ENCODE results near the gene SPIRE1. TPM values are rescaled to one million over a fixed set of nuclear protein-coding genes. Genes with fewer than 3 reads are reported as not detected.

The SPIRE1 gene
- total and polyA plus RNA-seq, 4 donors, result 0.29 to 5.7 (median 3.2) TPM

GRCh38 chr18:12405066-12405465 is 252.8 kb downstream of the SPIRE1 start:
- peaks cover 2 to 8% (median 5%) of the 10 kb centered on the region in 4 donors for H3K4me1 ChIP-seq (ENCODE audit: control insufficient read depth in 4 of 4, insufficient read depth in 4 of 4, low read length in 3 of 4)
- H3K9ac ChIP-seq (ENCODE audit: low read depth in 1 of 2, low read length in 2 of 2), result no peak overlapping the region
- peaks cover 0 to 7% (median 4%) of the 10 kb centered on the region in 4 donors for H3K27me3 ChIP-seq (ENCODE audit: control insufficient read depth in 4 of 4, insufficient read depth in 4 of 4, low read length in 3 of 4)
- no peak overlapping the region for H3K27ac ChIP-seq (ENCODE audit: low read depth in 1 of 2, low read length in 2 of 2)
- H3K36me3 ChIP-seq (ENCODE audit: control insufficient read depth in 4 of 4, insufficient read depth in 3 of 4, low read depth in 1 of 4, low read length in 3 of 4), result no peaks in the 10 kb centered on the region
- no peak for TF ChIP-seq YY1 (IDR thresholded peaks at IDR 0.05)
- TF ChIP-seq ATF3 (IDR thresholded peaks at IDR 0.05), result no peak
- no peak for TF ChIP-seq MAX (IDR thresholded peaks at IDR 0.05)
- no peak for TF ChIP-seq CTCF (IDR thresholded peaks at IDR 0.05; ENCODE audit: low read depth, low read length, missing input control)
- WGBS, result 82% methylated on average over 3 of the region's 3 CpGs
- no peaks in the 10 kb centered on the region for H3K9me3 ChIP-seq (ENCODE audit: control insufficient read depth in 4 of 4, low read length in 3 of 4)
- no peak for DNase-seq (ENCODE audit: low spot score)
- H3K4me3 ChIP-seq (ENCODE audit: low read depth in 1 of 3, low read length in 3 of 3), result no peak overlapping the region

GRCh38 chr18:12403601-12404506 is 254.1 kb downstream of the SPIRE1 start:
- Histone ChIP-seq H3K27ac (ENCODE audit: low read depth in 1 of 2, low read length in 2 of 2) (no peak overlapping the region), H3K9ac (ENCODE audit: low read depth in 1 of 2, low read length in 2 of 2) (no peak overlapping the region), H3K36me3 (ENCODE audit: control insufficient read depth in 4 of 4, insufficient read depth in 3 of 4, low read depth in 1 of 4, low read length in 3 of 4) (no peaks in the 10 kb centered on the region), H3K9me3 (ENCODE audit: control insufficient read depth in 4 of 4, low read length in 3 of 4) (no peaks in the 10 kb centered on the region), H3K27me3 (ENCODE audit: control insufficient read depth in 4 of 4, insufficient read depth in 4 of 4, low read length in 3 of 4) (peaks cover 0 to 7% (median 4%) of the 10 kb centered on the region in 4 donors), H3K4me3 (ENCODE audit: low read depth in 1 of 3, low read length in 3 of 3) (no peak overlapping the region), H3K4me1 (ENCODE audit: control insufficient read depth in 4 of 4, insufficient read depth in 4 of 4, low read length in 3 of 4) (peaks cover 2 to 7% (median 5%) of the 10 kb centered on the region in 4 donors)
- no peak for TF ChIP-seq TAF1 (conservative IDR thresholded peaks at IDR 0.05)
- no peak for TF ChIP-seq RAD21 (IDR thresholded peaks at IDR 0.05)
- TF ChIP-seq FOXA1 (IDR thresholded peaks at IDR 0.05), result no peak
- no peak for TF ChIP-seq ATF3 (IDR thresholded peaks at IDR 0.05)
- TF ChIP-seq MAX (IDR thresholded peaks at IDR 0.05), result no peak
- TF ChIP-seq YY1 (IDR thresholded peaks at IDR 0.05), result no peak
- no peak for TF ChIP-seq GABPA (IDR thresholded peaks at IDR 0.05 in 1 of 2, conservative IDR thresholded peaks at IDR 0.05 in 1 of 2)
- TF ChIP-seq REST (IDR thresholded peaks at IDR 0.05), result no peak
- no peak for TF ChIP-seq JUND (IDR thresholded peaks at IDR 0.05)
- no peak for TF ChIP-seq CTCF (IDR thresholded peaks at IDR 0.05; ENCODE audit: low read depth, low read length, missing input control)
- no peak for TF ChIP-seq SP1 (IDR thresholded peaks at IDR 0.05)
- no peak for TF ChIP-seq NR2F2 (IDR thresholded peaks at IDR 0.05)
- no peak for TF ChIP-seq ZBTB33 (IDR thresholded peaks at IDR 0.05)
- no peak for TF ChIP-seq FOXA2 (IDR thresholded peaks at IDR 0.05)
- 73% methylated on average over 6 of the region's 6 CpGs for WGBS
- DNase-seq (ENCODE audit: low spot score), result no peak
